GM18499 (cell line): ENCODE data around the gene KCNQ5.
A peak's percentile ranks its signal among the peaks of the same experiment; 100 is the strongest.

Experiments used
- ATAC-seq: cut with Tn5 transposase; IDR thresholded peaks from one replicate; pipeline ENCODE4 v1.9.1; 2021; ENCODE audit warnings: moderate number of reproducible peaks; ENCODE audit not compliant: insufficient read depth, unreplicated experiment

Gene KCNQ5

DNA sequence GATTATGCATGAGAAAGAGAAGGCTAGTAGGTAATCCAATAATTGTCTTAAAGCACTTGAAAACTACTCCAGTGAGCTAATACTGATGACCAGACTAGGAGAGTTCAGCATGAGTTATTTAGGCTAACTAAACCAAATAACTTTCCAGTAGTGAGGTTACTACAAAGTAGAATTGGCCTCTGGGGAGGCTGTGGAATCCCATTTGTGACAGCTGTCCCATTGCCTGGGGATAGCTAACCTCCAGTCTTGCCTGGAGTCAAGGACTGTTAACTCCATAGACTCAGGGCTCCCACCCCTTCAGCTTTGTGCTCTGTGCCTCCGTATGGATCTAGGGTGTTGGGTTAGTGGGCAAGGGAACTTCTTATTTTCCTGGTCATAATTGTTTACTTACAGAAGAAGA is 51.0 kb downstream of the KCNQ5 start:
- no peak for ATAC-seq

DNA sequence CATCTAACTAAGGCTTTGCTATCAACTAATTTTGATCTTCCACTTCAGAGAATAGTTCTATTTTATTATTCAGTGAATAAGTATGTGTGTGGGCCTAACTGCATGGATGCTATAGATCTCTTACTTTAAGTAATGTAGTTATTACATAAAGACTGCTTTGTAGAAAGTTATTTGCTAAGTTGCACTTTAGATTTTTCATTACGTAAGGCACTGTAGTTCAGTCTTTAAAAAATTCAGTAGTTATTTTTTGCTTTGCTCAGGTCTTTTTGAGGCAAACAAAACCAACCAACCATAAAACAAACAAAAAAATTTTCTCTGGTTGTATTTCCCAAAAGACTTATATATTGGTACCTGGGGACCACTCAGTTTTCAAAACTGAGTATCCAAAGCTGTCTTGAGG is 53.0 kb downstream of the KCNQ5 start:
- no peak for ATAC-seq

DNA sequence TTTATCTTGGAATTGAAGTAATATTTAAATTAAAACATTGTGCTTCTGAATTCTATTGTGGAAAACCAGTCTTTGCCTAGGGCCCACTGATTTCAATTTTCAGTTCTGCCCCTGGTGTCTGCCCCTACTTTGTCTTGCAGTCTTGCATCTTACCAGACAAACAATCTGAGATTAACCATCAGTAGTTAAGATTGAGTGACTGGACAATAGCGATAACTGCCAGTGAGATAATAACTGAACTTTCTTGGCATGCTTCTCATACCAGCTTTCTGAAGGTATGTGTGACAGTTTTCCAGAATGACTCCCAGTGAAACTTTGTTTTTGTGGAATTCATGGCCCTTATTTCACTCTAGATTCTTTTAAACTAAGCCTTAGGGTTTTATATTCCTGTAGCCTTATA is 53.5 kb downstream of the KCNQ5 start:
- no peak for ATAC-seq

DNA sequence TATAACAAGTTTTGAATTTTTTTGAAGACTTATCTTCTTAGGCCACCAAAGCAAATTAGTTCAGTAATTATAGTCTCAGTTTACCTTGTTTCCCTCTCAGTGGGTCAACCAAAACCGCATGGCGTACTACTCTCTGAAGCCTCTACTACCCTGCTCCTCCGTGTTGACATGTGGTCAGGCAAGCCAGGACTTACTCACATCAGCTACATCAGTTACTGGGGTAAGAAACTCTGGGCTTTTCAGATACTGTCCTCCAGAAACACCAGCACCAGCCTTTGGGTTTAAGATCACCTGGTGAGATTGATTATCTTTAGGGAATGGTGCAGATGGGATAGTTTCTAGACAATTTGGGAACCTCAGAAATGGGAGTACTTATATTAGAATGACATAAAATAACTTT is 55.1 kb downstream of the KCNQ5 start:
- ATAC-seq, result no peak

DNA sequence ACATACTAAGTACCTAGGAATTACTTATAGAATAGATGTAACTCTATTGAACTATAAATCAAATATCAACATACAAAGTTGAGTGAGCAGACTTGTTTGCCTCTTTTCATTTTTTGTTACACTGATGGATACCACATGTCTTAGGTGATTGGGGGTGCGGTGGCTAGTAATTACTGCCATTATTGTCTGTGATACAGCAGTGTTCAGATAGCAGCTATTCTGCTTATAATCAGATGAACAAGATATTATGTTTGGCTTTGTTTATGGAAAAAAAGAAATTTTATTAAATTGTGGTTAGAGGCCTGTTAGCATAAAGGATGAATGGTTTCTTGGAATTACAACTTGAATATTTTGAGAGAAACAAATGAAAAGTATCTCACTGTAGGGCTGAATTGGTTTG is 55.9 kb downstream of the KCNQ5 start:
- no peak for ATAC-seq

DNA sequence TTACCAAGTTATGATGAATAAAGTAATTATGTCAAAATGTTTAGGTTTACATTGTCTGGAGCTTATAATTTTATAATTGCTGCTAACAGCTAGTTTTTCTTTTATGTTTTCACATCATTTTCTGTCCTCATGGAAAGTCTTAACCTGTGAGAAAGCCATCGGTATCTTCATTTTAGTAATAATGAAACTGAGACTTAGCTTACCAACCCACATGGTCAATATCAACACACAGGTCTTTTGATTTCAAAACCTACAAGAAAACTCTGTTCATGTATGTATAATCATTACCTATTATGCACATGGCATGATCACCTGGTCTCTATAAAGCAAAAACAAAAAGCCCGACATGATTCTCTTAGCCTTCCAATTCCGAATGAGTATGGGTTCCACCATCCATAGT is 61.9 kb downstream of the KCNQ5 start:
- ATAC-seq, result peak; percentile 94

DNA sequence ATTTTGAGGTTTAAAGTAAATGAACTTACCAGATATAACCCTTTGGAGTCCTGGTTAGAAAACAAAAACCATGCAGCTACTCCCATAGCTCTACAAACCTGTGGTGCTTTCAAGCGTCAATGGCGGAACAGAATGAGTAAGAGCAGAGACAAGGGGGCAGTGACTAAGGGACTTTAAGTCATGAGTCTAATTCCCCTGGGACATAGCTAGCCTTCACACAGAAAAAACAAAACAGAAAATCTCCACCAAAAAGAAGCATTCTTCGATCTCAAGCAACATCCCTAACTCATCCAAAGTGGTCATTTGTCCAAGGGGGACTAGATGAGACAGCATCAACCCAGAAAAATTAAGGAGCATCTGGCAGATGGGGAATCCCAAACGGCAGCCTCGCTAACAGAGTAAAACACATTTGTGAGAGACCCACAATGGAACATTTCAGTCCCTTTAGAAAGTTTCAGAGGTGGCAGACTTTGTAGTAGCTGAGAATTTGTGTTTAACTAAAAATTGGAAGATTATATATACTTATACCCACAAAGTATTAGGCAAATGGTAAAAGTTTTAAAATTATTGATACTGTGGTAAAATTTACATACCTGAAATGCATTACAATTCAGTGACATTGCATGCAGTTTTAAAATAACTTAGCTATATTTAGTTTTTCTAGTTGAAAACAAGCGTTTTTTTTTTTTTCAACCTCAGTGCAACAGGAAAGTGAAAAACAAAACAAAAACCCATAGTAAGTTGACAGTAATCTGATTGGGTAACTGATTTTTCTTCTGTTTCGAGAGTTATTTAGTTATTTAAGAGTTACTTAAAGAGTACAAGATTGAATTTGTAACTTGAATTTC is 67.5 kb downstream of the KCNQ5 start:
- peak; percentile 87 for ATAC-seq

DNA sequence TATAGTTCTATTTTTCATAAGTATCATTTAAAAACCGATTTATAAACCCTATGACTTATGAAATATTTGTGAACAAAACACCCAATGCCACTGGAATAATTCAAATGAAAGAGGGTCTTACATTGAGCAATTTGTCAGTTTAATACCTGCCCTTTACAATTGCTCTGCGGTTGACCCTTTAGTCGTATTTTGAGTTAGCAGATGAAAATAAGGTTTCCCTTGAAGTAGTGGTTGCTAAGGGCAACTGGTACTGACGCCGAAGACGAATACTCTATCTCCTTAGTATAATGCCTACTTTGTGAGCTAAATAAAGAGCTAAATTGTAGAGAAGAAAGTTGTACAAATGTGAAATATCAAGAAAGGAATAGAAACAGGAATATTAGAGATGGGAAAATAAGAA is 69.4 kb downstream of the KCNQ5 start:
- ATAC-seq, result no peak

DNA sequence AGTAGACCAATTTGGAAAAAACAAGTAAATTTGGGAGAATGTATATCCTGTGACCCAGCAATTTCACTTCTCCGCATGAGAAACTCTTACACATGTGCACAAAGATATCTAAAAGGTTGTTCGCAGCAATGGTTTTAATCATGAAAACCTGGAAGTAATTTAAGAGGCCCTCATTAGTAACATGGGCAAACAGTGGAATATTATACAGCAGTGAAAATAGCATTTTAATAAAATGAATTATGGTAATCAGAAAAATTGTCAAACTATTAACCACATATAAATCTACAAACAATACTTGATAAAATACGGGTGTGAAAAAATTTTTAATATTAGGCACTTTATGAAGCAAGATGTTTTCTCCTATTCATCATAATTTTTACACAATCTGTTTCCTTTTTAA is 74.2 kb downstream of the KCNQ5 start:
- no peak for ATAC-seq

DNA sequence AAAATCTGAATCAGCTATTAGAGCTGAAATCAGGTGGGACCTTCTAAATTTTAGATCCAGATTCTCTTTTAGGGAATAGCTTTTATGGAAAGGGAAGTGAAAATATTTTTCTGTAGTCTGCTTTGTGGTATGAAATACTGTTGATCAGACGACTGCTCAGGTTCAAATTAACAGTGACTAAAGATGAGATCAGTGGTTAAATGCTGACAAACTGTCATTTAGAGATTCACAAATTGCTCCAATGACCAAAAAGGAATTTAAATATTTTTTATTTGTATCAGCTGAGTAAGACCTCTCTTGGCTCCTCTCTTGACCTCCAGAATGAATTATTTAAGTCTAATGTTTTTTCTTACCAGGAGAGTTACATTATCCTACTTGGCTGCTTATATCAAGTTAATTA is 77.3 kb downstream of the KCNQ5 start:
- ATAC-seq, result no peak

DNA sequence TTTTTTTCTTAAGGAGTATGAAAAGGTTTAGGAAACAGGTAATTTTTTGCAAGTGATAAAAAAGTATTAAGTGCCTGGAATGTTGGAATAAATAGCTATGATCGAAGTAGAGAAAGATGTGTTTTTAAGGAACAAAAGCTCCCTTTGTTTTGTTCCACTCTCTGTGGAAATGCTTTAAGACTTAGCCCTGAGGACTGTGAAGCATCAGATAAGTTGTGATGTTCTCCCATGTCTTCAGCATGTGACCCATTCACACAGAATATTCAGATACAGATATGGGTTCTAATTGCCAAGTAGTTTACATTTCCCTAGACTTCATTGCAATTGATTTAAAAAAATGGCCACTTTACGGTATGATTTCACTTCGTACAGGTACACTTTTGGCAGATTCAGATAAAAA is 80.6 kb downstream of the KCNQ5 start:
- no peak for ATAC-seq

DNA sequence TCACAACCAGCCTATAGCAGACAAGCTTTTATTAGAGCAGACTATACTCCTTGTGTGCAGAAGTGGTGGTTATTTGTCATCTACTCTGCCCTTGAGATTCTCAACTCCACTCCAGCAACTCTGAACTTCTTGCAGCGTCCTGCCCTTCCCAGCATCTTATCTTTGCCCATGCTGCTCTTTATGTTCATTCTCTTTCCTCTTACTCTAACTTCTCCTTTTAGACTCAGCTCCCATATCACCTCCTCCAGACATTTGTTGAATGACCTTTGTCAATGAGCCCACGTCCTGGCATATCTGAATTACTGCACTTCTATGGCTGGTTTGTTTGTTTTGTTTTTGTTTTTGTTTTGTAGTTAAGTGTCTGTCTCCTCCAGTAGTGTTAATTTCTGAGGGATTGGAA is 81.2 kb downstream of the KCNQ5 start:
- ATAC-seq, result no peak

DNA sequence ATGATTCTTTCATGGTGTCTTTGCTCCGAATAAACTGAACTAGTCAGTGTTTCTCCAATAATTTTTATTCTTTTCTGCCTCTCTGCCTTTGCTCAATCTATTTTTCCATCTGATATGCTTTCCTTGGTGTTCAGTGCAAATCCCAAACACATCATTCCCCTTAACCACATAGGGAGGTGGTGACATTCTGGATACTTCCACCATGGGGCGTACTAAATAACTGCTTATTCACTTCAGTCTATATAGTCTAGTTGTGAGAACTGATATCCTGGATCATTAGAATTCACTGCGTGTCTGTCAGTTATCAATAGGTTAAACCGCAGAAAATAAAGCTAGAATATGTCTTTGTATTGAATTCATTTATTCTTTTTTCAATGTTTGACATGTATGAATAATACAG is 83.1 kb downstream of the KCNQ5 start:
- no peak for ATAC-seq

DNA sequence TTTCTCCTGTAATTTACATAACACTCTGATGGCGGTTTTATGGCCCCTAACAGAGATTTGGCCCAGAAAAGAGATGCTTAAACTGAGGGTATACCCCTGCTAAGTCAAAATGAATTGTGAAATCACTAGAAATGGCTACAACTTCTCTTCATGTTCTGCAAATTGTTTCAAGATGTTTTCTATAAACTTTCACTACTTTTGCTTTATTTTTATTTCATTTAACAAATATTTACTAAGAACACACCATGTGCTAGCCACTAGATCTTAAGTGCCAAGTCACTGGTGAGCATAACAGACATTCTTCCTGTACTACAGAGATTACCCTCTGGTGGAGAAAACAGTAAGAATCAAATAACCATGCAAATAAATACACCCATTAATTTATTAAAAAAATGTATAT is 87.6 kb downstream of the KCNQ5 start:
- ATAC-seq, result no peak

DNA sequence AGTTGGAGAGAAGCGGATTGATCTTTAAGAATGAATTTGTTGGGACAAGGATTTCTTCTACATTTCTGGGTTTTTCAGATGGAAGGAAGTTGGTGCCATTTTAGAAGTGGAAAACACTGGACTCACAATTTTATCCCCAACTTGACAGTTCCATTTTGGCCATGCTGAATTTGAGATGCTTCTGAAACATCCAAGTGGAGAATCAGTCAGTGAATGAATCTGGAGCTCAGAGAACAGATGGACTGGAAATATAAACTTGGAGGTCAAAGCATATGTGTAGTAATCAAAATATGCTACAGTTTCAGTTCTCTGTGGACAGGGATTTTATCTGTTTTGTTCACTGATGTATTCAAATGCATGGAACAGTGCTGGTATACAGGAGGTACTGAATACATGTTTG is 89.9 kb downstream of the KCNQ5 start:
- no peak for ATAC-seq

DNA sequence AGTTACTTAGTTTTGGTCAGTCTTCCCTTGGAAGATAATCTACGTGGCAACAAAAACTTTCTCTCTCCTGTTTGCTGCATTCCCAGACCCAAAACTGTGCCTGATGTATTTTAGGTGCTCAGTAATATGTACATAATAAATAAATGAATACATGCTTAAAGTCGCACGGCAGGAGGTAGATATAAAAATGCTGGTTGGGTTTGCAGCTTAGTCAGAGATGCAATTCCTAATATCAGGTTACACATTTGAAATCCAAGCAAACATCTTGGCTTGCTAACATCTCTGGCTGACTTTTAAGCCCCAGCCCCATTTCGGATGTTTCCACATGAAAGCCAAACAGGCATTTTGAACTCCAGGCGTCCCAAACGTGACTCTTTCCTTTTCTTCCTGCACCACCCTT is 91.0 kb downstream of the KCNQ5 start:
- no peak for ATAC-seq

DNA sequence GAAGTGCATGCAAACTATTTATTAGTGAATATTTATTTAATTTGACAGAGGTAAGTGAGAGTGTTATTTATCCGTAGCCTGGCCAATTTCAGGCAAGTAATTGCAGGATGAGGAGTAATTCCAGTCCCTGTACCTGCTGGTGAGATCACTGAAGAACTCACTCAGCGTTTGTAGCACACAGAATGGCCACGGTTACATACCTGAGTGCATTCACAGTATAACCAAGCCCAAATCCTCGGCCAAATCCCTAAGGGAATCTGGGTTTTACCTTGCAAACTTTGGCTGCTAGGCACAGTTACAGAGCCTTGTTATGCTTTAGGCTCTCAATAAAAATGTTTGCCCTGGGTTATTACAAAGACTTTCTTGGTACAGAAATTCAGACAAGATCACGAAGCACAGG is 93.3 kb downstream of the KCNQ5 start:
- ATAC-seq, result no peak

DNA sequence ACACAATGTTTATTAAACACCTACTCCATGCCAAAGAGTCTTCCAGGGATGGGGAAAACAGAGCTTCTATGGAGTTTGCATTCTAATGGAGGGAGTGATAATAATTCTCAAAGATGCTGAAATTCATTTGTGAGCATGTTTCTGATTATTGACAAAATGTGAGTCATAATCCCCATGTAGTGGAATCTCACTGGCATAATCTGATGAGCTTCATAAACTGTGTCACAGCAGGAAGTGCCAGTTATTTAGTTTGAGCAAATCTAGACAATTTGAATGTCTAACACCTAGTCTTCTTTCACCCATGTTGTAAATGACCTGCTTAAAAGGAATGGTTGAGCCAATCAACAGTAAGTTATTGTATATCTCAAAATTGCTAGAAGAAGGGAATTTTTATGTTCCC is 95.1 kb downstream of the KCNQ5 start:
- ATAC-seq, result no peak

DNA sequence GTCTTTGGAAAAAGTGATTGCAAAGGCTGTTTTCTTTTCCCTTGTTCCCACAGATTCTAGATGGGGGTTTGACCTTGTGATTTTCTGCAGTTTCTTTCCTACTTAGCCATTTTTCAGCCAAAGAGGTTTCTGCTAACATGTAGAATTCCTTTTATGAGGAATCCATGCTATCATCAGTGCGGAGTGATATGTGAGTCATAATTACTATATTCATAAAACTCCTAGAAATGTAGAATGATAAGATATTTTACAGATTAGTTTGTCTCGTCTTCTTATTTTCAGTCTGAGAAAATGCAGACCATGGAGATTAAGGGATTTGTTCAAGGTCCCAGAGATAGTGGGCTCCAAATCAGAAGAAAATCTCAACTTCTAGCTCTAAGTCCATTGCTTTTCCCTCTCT is 98.6 kb downstream of the KCNQ5 start:
- ATAC-seq, result no peak

DNA sequence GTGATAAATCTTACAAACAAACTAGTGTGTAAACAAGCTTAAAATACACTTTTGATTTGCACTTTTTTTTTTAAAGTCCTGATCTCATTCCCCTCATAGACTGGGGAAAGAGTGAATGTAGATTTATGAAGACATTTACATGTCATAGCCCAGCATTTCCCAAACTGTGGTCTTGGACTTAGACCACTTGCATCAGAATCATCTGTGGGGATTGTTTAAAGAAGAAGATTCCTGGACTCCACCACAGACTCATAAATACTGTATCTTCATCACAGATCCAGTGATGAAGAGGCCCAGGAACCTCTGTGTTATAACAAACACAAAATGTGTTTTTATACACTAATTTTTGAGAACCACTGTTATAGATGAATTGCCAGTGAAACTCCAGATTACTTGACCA is 99.5 kb downstream of the KCNQ5 start:
- no peak for ATAC-seq

DNA sequence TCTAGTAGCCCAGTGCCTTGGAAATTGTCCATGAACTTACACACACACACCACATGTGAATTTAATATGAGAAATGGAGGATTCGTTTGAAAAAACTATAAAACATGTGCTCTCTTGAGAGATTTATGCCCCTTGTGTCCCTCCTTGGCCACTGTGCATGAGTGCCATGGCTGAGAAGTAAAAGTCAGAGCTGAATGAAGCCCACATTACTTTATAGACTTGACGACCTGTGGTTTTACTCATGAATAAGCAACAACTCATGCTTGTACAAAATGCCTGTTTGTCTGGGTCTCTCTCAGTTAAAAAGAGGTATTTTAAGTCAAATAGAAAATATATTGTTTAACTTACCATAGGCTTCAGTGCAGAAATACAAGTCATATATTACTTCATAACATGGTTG is 102.7 kb downstream of the KCNQ5 start:
- ATAC-seq, result peak; percentile 86

DNA sequence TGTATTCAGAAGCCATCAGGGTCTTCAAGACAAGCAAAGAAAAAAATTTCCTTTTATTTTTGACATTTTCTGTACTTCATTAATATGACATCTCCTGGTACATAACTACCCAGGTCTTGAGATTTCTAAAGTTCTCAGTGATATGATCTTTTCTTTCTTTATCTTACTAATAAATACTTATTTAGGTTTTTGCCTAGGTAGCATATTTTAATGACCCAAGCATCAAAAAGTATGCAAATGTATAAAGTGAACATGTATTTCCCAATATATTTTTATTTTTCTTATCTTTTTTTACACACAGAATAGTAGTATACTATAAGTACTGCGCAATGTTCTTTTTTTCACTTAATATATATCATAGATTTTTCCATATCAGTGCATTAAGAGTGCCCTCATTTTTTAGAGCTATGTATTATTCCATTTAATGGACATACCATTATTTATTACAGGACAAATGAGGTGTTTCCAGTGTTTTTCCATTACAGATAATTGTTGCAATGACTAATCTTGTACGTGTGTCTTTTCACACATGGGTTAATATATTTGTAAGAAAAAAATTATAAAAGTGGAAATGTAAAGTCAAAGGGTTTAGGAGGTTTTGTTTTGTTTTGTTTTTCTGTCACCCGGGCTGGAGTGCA is 107.0 kb downstream of the KCNQ5 start:
- ATAC-seq, result no peak
